Activated CD4-positive, alpha-beta T cell treated with anti-CD3 and anti-CD28 coated beads, Interleukin-2, Interleukin-6, amounts not matched to agents 100 ng/mL and 50 ng/mL, durations not matched to agents 16 hours and 8 hours (primary cell): Measurements from ENCODE around the gene SCGN.
A peak's percentile ranks its signal among the peaks of the same experiment; 100 is the strongest.

Experiments
- DNase-seq: peaks from one replicate; pipeline ENCODE4 v3.0.0-alpha.2; 2020

The SCGN gene

GRCh38 chr6:25641377-25641776, 10.6 kb upstream of the SCGN start:
- no peak for DNase-seq

GRCh38 chr6:25641940-25642666, 9.9 kb upstream of the SCGN start:
- DNase-seq: no peak

- no peak for DNase-seq
Observed at GRCh38 chr6:25642667-25643328, 9.2 kb upstream of the SCGN start.

- DNase-seq: no peak
Observed at GRCh38 chr6:25645916-25646315, 6.1 kb upstream of the SCGN start.

- DNase-seq: no peak
Observed at GRCh38 chr6:25649611-25650010, 2.4 kb upstream of the SCGN start.

- no peak for DNase-seq
Observed at GRCh38 chr6:25655723-25656122, 3.7 kb downstream of the SCGN start.

GRCh38 chr6:25659633-25660368, 7.8 kb downstream of the SCGN start:
- DNase-seq: no peak

GRCh38 chr6:25660512-25660911, 8.5 kb downstream of the SCGN start:
- peak; percentile 78 for DNase-seq

GRCh38 chr6:25661129-25661779, 9.2 kb downstream of the SCGN start:
- DNase-seq: no peak

- no peak for DNase-seq
Observed at GRCh38 chr6:25665455-25665854, 13.4 kb downstream of the SCGN start.

- no peak for DNase-seq
Observed at GRCh38 chr6:25669413-25669812, 17.4 kb downstream of the SCGN start.

- no peak for DNase-seq
Observed at GRCh38 chr6:25670208-25670607, 18.2 kb downstream of the SCGN start.

GRCh38 chr6:25670793-25671513, 18.9 kb downstream of the SCGN start:
- no peak for DNase-seq

GRCh38 chr6:25671652-25672051, 19.6 kb downstream of the SCGN start:
- no peak for DNase-seq

- no peak for DNase-seq
Observed at GRCh38 chr6:25675167-25675566, 23.2 kb downstream of the SCGN start.

- DNase-seq: no peak
Observed at GRCh38 chr6:25676775-25677174, 24.8 kb downstream of the SCGN start.

GRCh38 chr6:25681848-25682247, 29.8 kb downstream of the SCGN start:
- no peak for DNase-seq

GRCh38 chr6:25682324-25682723, 30.3 kb downstream of the SCGN start:
- DNase-seq: no peak

GRCh38 chr6:25684565-25684964, 32.5 kb downstream of the SCGN start:
- DNase-seq: no peak

- no peak for DNase-seq
Observed at GRCh38 chr6:25685251-25685650, 33.2 kb downstream of the SCGN start.

- DNase-seq: no peak
Observed at GRCh38 chr6:25685896-25686295, 33.9 kb downstream of the SCGN start.

GRCh38 chr6:25686856-25687255, 34.8 kb downstream of the SCGN start:
- DNase-seq: no peak

- DNase-seq: no peak
Observed at GRCh38 chr6:25689966-25690365, 38.0 kb downstream of the SCGN start.
